Ecto neural progenitor cell (in vitro differentiated cells): Measurements from ENCODE around the gene GPANK1.

Experiments used
- DNase-seq: peaks from one replicate; pipeline ENCODE4 v3.0.0-alpha.2; 2018; ENCODE audit warnings: low spot score

The GPANK1 gene

DNA sequence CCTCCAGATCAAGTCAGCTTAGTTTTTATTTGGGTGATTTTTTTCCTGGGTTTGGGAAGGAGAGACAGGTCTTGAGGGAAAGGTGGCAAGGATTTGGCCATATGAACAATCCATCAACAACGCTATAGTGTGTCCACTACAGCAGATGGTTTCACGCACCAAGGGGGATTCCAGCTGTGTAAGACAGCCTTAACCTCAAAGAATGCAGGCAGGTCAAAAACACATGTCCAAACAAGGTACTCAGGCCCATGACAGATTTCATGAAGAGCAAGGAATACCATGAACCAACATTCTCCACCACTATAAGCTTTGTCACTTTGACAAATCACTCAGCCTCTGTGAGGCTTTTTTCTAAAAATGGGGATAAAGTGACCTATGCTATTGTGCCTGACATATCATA lies 47.8 kb downstream of the GPANK1 start:
- DNase-seq = no peak

DNA sequence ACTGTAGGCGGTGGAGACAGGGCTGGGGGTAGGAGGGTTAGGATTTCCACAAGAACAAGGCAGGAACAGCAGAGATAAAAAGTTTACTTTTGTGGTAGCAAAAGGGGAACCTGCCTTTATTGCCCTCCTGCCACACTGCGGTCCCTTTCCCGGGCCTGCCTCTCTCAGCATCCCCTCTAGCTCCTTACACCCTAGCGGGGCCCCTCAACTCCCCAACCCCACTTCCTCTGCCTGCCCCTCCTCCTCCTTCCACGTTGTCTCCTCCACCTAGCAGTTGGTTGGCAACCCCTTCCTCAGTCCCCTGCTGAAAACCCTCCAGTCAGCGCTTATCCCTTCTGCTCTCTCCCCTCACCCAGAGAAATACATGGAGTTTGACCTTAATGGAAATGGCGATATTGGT lies 49.0 kb downstream of the GPANK1 start:
- DNase-seq = no peak

DNA sequence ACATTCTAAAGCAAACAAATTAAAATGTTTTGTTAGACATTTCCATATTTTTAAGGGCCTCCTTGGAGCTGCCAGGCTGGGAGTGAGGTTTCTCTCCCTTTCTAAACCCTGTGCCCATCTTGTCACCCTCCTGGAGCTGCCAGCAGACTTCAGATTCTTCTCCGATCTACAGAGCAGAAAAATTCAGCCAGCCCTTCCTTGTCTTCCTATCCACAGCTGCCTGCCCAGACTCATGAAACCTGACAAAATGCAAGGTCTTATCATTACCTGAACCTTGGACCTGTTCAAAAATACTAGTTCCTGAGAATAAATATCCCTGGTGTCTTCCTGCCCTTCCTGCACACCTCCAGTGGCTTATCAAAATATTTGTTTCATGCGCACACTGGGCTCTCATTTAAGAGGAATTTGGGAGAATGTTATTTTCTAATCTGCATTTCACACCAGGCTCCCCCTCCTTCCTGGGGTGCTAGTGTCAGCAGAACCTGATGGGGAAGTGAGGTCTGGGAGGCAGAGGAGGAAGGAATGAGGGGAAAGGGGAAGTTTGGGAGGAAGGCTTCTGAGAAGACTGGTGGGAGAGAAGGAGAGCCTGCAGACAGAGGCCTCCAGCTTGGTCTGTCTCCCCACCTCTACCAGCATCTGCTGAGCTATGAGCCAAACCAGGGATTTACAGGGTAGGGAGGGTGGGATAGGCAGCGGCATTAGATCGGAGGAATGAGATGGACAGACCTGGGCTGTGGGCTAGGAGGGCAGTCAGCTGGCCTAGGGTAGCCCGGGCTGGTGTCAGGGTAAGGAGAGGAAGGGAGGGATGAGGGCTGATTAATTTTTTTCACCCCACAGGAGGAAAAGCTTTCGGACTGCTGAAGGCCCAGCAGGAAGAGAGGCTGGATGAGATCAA lies 49.9 kb downstream of the GPANK1 start, which contains the start of gene AIF1:
TSS of gene AIF1 (plus strand) at position 551 of the 895 bp plus-strand sequence. CDS start at position 647, 96 bp downstream.
- DNase-seq = no peak

DNA sequence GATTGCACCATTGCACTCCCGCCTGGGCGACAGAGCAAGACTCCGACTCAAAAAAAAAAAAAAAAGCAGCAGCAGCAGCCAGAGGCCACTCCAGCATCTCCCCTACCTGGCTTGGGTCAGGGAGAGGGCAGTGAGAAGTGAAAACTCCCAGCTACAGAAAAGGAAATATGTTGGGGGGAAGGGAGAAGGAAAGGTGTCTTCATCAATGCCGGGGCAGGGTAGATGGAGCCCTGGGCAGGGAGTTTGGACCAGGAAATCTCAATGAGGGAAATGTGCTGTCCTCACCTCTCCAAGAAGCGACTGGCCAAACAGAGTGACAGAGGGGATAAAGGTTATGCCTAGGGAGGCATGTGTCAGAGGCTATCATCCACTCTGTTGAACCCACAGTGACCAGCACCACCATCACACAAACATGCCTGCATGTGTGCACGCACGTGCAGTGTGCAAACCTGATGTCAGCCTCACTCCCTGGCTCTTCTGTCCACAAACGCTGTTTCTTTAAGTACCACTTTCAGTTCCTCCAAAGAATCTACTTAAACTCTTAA lies 50.6 kb downstream of the GPANK1 start:
- DNase-seq = no peak
